Sigmoid colon (tissue), 7 donors: ENCODE measurements around the gene USP12. TPM values are rescaled to one million over a fixed set of nuclear protein-coding genes. Genes with fewer than 3 reads are reported as not detected.

Experiments
- DNase-seq: peaks from one replicate; pipeline ENCODE4 v3.0.0-alpha.2; 2019
- H3K27ac ChIP-seq, 4 donors: fragments of 200-600 bp; sonication (generic); one replicate each; pipeline ENCODE4 v1.5.1; 2016 to 2019; ENCODE audit warnings: mild to moderate bottlenecking in 1 of 4
- H3K27me3 ChIP-seq, 3 donors: fragments of 200-600 bp; sonication (generic); one replicate each; pipeline ENCODE4 v1.5.1; 2019; ENCODE audit warnings: mild to moderate bottlenecking in 1 of 3
- H3K36me3 ChIP-seq, 4 donors: fragments of 200-600 bp; sonication (generic); one replicate each; pipeline ENCODE4 v1.5.1; 2016 to 2019
- H3K4me1 ChIP-seq, 4 donors: fragments of 200-600 bp; sonication (generic); one replicate each; pipeline ENCODE4 v1.5.1; 2017 to 2019
- H3K4me3 ChIP-seq, 4 donors: fragments of 200-600 bp; sonication (generic); one replicate each; pipeline ENCODE4 v1.5.1; 2017 to 2019; ENCODE audit warnings: mild to moderate bottlenecking in 2 of 4, moderate library complexity in 1 of 4
- H3K9me3 ChIP-seq, 4 donors: fragments of 200-600 bp in 3 of 4; sonication (generic) in 3 of 4; one replicate each; pipeline versions ENCODE4 v1.5.1 to v1.6.1; 2013 to 2019
- CTCF ChIP-seq, 4 experiments: fragments of 450-650 bp in 3 of 4; fragments of 200-600 bp in 1 of 4; IDR thresholded peaks; one replicate each; pipeline ENCODE4 v1.5.1; 2016 to 2019; ENCODE audit warnings: antibody characterized with exemption in 4 of 4, mild to moderate bottlenecking in 3 of 4, moderate library complexity in 2 of 4
- EP300 ChIP-seq, 4 donors: sonication (generic); formaldehyde crosslinking; IDR thresholded peaks; one replicate each; pipeline ENCODE4 v1.6.1; 2017; ENCODE audit warnings: antibody characterized with exemption in 4 of 4
- POLR2A ChIP-seq, 2 donors: fragments of 450-650 bp; IDR thresholded peaks; one replicate each; pipeline ENCODE4 v1.6.1; 2016; ENCODE audit warnings: antibody characterized with exemption in 2 of 2, mild to moderate bottlenecking in 2 of 2, moderate library complexity in 2 of 2
- POLR2AphosphoS5 ChIP-seq, 4 donors: sonication (generic); formaldehyde crosslinking; IDR thresholded peaks; one replicate each; pipeline ENCODE4 v1.6.1; 2017; ENCODE audit warnings: antibody characterized with exemption in 4 of 4
- WGBS, 2 donors: extraction: QIAGEN DNeasy Blood & Tissue Kit; methylation state at CpG; one replicate each; pipeline ENCODE4 v1.1.7; 2013; 5-methylcytosine and 5-hydroxymethylcytosine counted together
- intact Hi-C: fragments of 100-400 bp; cut with DNase I; formaldehyde crosslinking; loops from one replicate; pipeline ENCODE4 v1.15.1; 2023
- polyA plus RNA-seq, 3 donors: library from polyadenylated mRNA; stranded (reverse); fragments of 200-250 nt; gene quantifications; one replicate each; pipeline ENCODE4 v1.2.3, GENCODE V29; 2013
- total RNA-seq, 4 donors: library from RNA; depleted of rRNA; stranded (reverse); fragments of >200 nt; gene quantifications; one replicate each; pipeline ENCODE4 v1.1.0, GENCODE V29; 2016
- donor health status: healthy with polysubstance abuse.
- donor health status: Bipolar disorder and iron deficiency.
- donor health status: healthy.

USP12 gene
- total and polyA plus RNA-seq, 7 donors = 20.3 to 91.3 (median 69.5) TPM

- Histone ChIP-seq H3K27ac (no peak overlapping the region), H3K36me3 (peaks cover 0 to 14% (median 0%) of the 10 kb centered on the region in 4 donors), H3K4me1 (peaks cover 0 to 35% (median 24%) of the 10 kb centered on the region in 4 donors), H3K9me3 (no peaks in the 10 kb centered on the region), H3K27me3 (no peaks in the 10 kb centered on the region), H3K4me3 (no peak overlapping the region)
- no peak for TF ChIP-seq CTCF (IDR thresholded peaks at IDR 0.05)
- no peak for TF ChIP-seq EP300 (IDR thresholded peaks at IDR 0.05)
- TF ChIP-seq POLR2A (IDR thresholded peaks at IDR 0.05) = no peak
- TF ChIP-seq POLR2AphosphoS5 (IDR thresholded peaks at IDR 0.05) = no peak
- 45 to 68% methylated on average over 4 of the region's 4 CpGs for WGBS, 2 donors
- intact Hi-C loops = no loop called here
- no peak for DNase-seq
These were observed 58.2 kb downstream of the USP12 start for GRCh38 chr13:27113436-27113835.

- no peak for DNase-seq
- no peak overlapping the region for H3K27ac ChIP-seq
- H3K4me1 ChIP-seq = peaks cover 0 to 21% (median 9%) of the 10 kb centered on the region in 4 donors
- TF ChIP-seq EP300 (IDR thresholded peaks at IDR 0.05) (no peak), CTCF (IDR thresholded peaks at IDR 0.05) (no peak), POLR2A (IDR thresholded peaks at IDR 0.05) (no peak), POLR2AphosphoS5 (IDR thresholded peaks at IDR 0.05) (no peak)
- no peak overlapping the region for H3K4me3 ChIP-seq
- no peaks in the 10 kb centered on the region for H3K27me3 ChIP-seq
- peaks cover 0 to 14% (median 0%) of the 10 kb centered on the region in 4 donors for H3K36me3 ChIP-seq
- H3K9me3 ChIP-seq = no peaks in the 10 kb centered on the region
- intact Hi-C loops = no loop called here
These were observed 59.6 kb downstream of the USP12 start for GRCh38 chr13:27112006-27112405.

GRCh38 chr13:27110056-27110746, 61.4 kb downstream of the USP12 start:
- no peak for TF ChIP-seq POLR2A (IDR thresholded peaks at IDR 0.05)
- Histone ChIP-seq H3K4me1 (peaks cover 0 to 13% (median 3%) of the 10 kb centered on the region in 4 donors), H3K9me3 (no peaks in the 10 kb centered on the region), H3K27me3 (no peaks in the 10 kb centered on the region), H3K27ac (no peak overlapping the region), H3K36me3 (peaks cover 0 to 7% (median 0%) of the 10 kb centered on the region in 4 donors), H3K4me3 (no peak overlapping the region)
- intact Hi-C loops = no loop called here
- 96 to 97% methylated on average over 3 of the region's 3 CpGs for WGBS, 2 donors
- DNase-seq = no peak

- WGBS, 2 donors = 94 to 97% methylated on average over 5 of the region's 5 CpGs
- H3K9me3 ChIP-seq = no peaks in the 10 kb centered on the region
- H3K36me3 ChIP-seq = peaks cover 0 to 31% (median 0%) of the 10 kb centered on the region in 4 donors
- no peak overlapping the region for H3K4me3 ChIP-seq
- intact Hi-C loops = no loop called here
- no peak for DNase-seq
- peaks cover 0 to 7% (median 2%) of the 10 kb centered on the region in 4 donors for H3K4me1 ChIP-seq
- no peak overlapping the region for H3K27ac ChIP-seq
- TF ChIP-seq POLR2AphosphoS5 (IDR thresholded peaks at IDR 0.05) (no peak), EP300 (IDR thresholded peaks at IDR 0.05) (no peak), CTCF (IDR thresholded peaks at IDR 0.05) (no peak), POLR2A (IDR thresholded peaks at IDR 0.05) (no peak)
- H3K27me3 ChIP-seq = no peaks in the 10 kb centered on the region
These were observed 65.5 kb downstream of the USP12 start for GRCh38 chr13:27106144-27106543.

- 71 to 85% methylated on average over 4 of the region's 4 CpGs for WGBS, 2 donors
- no peaks in the 10 kb centered on the region for H3K27me3 ChIP-seq
- H3K9me3 ChIP-seq = no peaks in the 10 kb centered on the region
- TF ChIP-seq EP300 (IDR thresholded peaks at IDR 0.05) (no peak), CTCF (IDR thresholded peaks at IDR 0.05) (no peak), POLR2A (IDR thresholded peaks at IDR 0.05) (no peak), POLR2AphosphoS5 (IDR thresholded peaks at IDR 0.05) (no peak)
- H3K27ac ChIP-seq = no peak overlapping the region
- DNase-seq = no peak
- peaks cover 0 to under 1% (median 0%) of the 10 kb centered on the region in 4 donors for H3K4me1 ChIP-seq
- intact Hi-C loops = no loop called here
- no peak overlapping the region for H3K4me3 ChIP-seq
- H3K36me3 ChIP-seq = peaks cover 0 to 34% (median 0%) of the 10 kb centered on the region in 4 donors
These were observed 67.0 kb downstream of the USP12 start for GRCh38 chr13:27104606-27105005.
